ENCODE results near the gene GAP43.

GAP43 gene

GRCh38 chr3:115685097-115685496, 61.8 kb downstream of the GAP43 start:
- no peak overlapping the region for H3K4me3 ChIP-seq (ENCODE audit: low read depth, low read length)
- TF ChIP-seq CTCF (IDR thresholded peaks at IDR 0.05; ENCODE audit: low read depth, low read length) = no peak

DNA sequence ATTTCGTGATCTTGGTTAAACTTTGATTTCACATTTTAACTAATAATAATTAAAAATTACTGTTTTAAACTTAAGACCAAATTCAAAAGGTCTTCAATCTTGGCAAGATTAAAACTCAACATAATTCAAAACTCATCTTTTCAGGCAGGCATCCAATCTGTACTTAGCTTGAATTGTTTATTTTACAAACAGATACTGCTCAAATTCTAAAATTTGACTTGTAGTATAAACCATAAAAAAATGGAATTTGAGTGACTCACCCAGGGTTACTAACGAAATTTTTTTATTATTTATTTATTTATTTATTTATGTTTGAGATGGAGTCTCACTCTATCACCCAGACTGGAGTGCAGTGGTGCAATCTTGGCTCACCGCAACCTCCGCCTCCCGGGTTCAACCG, 64.4 kb downstream of the GAP43 start:
- no peak for TF ChIP-seq CTCF (IDR thresholded peaks at IDR 0.05; ENCODE audit: low read depth, low read length)
- H3K4me3 ChIP-seq (ENCODE audit: low read depth, low read length) = no peak overlapping the region

DNA sequence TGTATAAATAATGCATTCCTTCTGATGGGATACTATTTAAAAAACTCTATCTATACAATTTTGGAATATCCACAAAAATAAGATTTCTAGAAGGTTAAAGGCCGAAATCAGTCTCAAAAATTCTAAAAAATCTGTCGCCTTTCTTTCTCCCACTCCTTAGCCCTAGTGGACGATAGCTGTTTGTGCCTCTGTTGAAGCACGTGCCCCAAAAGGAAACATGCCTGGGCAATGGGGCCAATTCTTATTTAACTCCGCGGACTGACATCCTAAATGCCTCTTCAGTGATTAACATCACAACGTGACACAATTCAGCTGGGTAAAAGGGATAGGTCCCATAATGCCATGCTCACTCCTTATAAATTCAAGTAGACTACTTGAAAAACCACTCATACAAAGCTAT, 65.1 kb downstream of the GAP43 start:
- no peak for TF ChIP-seq CTCF (IDR thresholded peaks at IDR 0.05; ENCODE audit: low read depth, low read length)
- H3K4me3 ChIP-seq (ENCODE audit: low read depth, low read length) = no peak overlapping the region

GRCh38 chr3:115689928-115690327, 66.6 kb downstream of the GAP43 start:
- no peak overlapping the region for H3K4me3 ChIP-seq (ENCODE audit: low read depth, low read length)
- TF ChIP-seq CTCF (IDR thresholded peaks at IDR 0.05; ENCODE audit: low read depth, low read length) = no peak

GRCh38 chr3:115691964-115692363, 68.7 kb downstream of the GAP43 start:
- no peak for TF ChIP-seq CTCF (IDR thresholded peaks at IDR 0.05; ENCODE audit: low read depth, low read length)
- no peak overlapping the region for H3K4me3 ChIP-seq (ENCODE audit: low read depth, low read length)

DNA sequence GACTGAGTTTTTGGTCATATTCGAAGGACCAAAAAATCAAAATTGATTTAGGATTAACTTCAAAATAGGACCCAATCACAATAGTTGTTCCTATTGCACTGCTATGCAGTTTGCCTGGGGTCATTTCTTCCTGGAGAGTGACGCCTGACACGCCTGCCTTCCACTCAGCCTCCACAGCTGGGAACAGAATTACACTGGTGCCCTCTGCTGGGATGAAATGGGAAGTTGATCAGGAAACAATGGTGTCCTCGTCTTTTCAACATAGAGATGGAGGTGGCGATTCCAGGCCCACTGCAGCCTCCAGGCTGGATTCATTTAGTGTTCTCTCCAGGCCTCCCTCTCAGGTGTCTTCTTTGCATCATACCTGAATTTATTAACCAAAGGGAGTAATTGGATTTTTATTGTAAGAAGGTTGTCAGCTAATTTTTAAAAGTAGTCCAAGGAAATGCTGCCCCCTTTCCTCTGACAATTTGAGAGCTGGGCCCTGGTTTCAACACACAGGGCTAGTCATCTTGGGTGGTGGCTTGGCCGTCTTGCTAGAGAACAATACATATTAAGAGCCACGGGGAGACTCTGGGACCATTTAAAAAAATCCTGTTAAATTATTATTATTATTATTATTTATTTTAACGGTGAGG, 69.7 kb downstream of the GAP43 start:
- peak; percentile 72 for TF ChIP-seq CTCF (IDR thresholded peaks at IDR 0.05; ENCODE audit: low read depth, low read length)

DNA sequence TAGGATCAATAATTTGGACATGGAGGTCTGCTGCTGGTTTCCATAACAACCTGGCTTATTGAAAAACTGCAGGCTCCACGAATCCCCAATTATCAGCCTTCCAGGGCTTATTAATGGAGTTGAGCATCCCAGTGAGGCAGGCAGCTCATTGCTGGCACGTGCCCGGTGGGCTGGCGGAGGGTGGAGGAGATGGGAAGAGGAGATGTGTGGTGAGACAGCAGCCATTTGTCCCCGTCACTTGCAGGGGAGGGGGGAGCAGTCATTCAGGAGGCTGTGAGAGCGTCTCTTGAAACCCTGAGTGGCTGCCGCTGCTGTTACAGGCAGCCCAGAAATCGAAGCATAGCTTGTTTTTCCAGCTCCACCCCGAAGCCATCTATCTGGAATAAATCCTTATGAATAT, 70.6 kb downstream of the GAP43 start:
- no peak for TF ChIP-seq CTCF (IDR thresholded peaks at IDR 0.05; ENCODE audit: low read depth, low read length)
- H3K4me3 ChIP-seq (ENCODE audit: low read depth, low read length) = no peak overlapping the region

More for the DNA sequence above, 69.7 kb downstream of the GAP43 start:
- H3K4me3 ChIP-seq (ENCODE audit: low read depth, low read length) = no peak overlapping the region
